IMR-90 (cell line): ENCODE results near the gene HOXC5. TPM values are rescaled to one million over a fixed set of nuclear protein-coding genes. Genes with fewer than 3 reads are reported as not detected.
"Not testable (repeated sequence)": the region's sequence is repeated elsewhere in the genome, so short reads cannot be mapped to it uniquely, and the experiment has no call there.

Source experiments
- ATAC-seq: fragments of 200-7000 bp; cut with Tn5 transposase; 2 replicates; pipeline ENCODE4 v1.9.1; 2020; ENCODE audit warnings: low read depth, mild to moderate bottlenecking, moderate library complexity
- BruUV-seq: library from RNA; stranded (reverse); fragments of 400-500 nt; replicated peaks from 2 replicates; lab custom pipeline; 2021; lab: Mats Ljungman, UMichigan
- CTCF ChIA-PET: fragments of 300-600 bp; formaldehyde crosslinking; extraction: SDS; loops from one replicate; lab custom pipeline; 2021; ENCODE audit warnings: antibody characterized with exemption; lab: Yijun Ruan, JAX
- POLR2A ChIA-PET: fragments of 300-600 bp; sonication (Branson Sonifier 250); formaldehyde crosslinking; loops from one replicate; lab custom pipeline; 2022; ENCODE audit warnings: antibody characterized with exemption; ENCODE audit not compliant: unreplicated experiment; lab: Charles Lee
- DNase-seq: peaks from one replicate; pipeline ENCODE4 v3.0.0; 2013
- H2AFZ ChIP-seq: replicated peaks from 2 replicates; pipeline ENCODE3; 2013; ENCODE audit warnings: low read length, mild to moderate bottlenecking; ENCODE audit not compliant: poor library complexity
- H2AK5ac ChIP-seq: 2 replicates; pipeline ENCODE4 v1.6.1; 2013; ENCODE audit warnings: low read depth, low read length, inconsistent platforms
- H2AK9ac ChIP-seq: replicated peaks from 2 replicates; pipeline ENCODE3; 2013; ENCODE audit warnings: mild to moderate bottlenecking, low read depth, low read length, moderate library complexity; ENCODE audit not compliant: poor library complexity
- H2BK120ac ChIP-seq: 2 replicates; pipeline ENCODE4 v1.6.1; 2013; ENCODE audit warnings: low read depth, low read length, inconsistent platforms
- H2BK15ac ChIP-seq: 3 replicates; pipeline ENCODE4 v1.6.1; 2013; ENCODE audit warnings: low read depth, low read length, inconsistent platforms
- H2BK20ac ChIP-seq: 2 replicates; pipeline ENCODE4 v1.6.1; 2013; ENCODE audit warnings: low read depth, mild to moderate bottlenecking, inconsistent platforms, low read length, moderate library complexity
- H2BK5ac ChIP-seq: 2 replicates; pipeline ENCODE4 v1.6.1; 2013; ENCODE audit warnings: mild to moderate bottlenecking, low read depth, low read length, inconsistent platforms; ENCODE audit not compliant: poor library complexity, severe bottlenecking
- H3K14ac ChIP-seq: replicated peaks from 2 replicates; pipeline ENCODE4 v1.6.1; 2013; ENCODE audit warnings: low read depth, low read length, inconsistent platforms
- H3K18ac ChIP-seq: 2 replicates; pipeline ENCODE4 v1.6.1; 2013; ENCODE audit warnings: low read depth, low read length, control low read depth
- H3K23ac ChIP-seq: 2 replicates; pipeline ENCODE4 v1.6.1; 2013; ENCODE audit warnings: low read depth, low read length, inconsistent platforms
- H3K27ac ChIP-seq: 2 replicates; pipeline ENCODE4 v1.5.1; 2013; ENCODE audit warnings: mild to moderate bottlenecking, control low read depth, low read length; ENCODE audit not compliant: insufficient read depth
- H3K27me3 ChIP-seq: 2 replicates; pipeline ENCODE4 v1.6.1; 2013; ENCODE audit warnings: low read length; ENCODE audit not compliant: control insufficient read depth, insufficient read depth
- H3K36me3 ChIP-seq: 2 replicates; pipeline ENCODE4 v1.6.1; 2013; ENCODE audit warnings: low read length, mixed read lengths; ENCODE audit not compliant: control insufficient read depth, insufficient read depth
- H3K4ac ChIP-seq: 2 replicates; pipeline ENCODE4 v1.6.1; 2013; ENCODE audit warnings: low read depth, low read length, inconsistent platforms
- H3K4me1 ChIP-seq: 2 replicates; pipeline ENCODE4 v1.6.1; 2013; ENCODE audit warnings: low read length, mixed read lengths; ENCODE audit not compliant: control insufficient read depth, insufficient read depth
- H3K4me2 ChIP-seq: 2 replicates; pipeline ENCODE4 v1.6.1; 2013; ENCODE audit warnings: low read depth, mild to moderate bottlenecking, control low read depth, low read length, moderate library complexity
- H3K4me3 ChIP-seq: 2 replicates; pipeline ENCODE4 v1.5.1; 2013; ENCODE audit warnings: low read depth, mild to moderate bottlenecking, control low read depth, low read length, moderate library complexity; ENCODE audit not compliant: insufficient read depth
- H3K56ac ChIP-seq: 2 replicates; pipeline ENCODE4 v1.6.1; 2013; ENCODE audit warnings: low read length, inconsistent platforms; ENCODE audit not compliant: insufficient read depth; ENCODE audit errors: extremely low read depth
- H3K79me1 ChIP-seq, 2 experiments: 2 replicates each; pipeline ENCODE4 v1.6.1; 2013; ENCODE audit warnings: low read length in 2 of 2, inconsistent platforms in 1 of 2, low read depth in 1 of 2
- H3K9ac ChIP-seq: 2 replicates; pipeline ENCODE4 v1.6.1; 2013; ENCODE audit warnings: low read depth, low read length, control low read depth
- H3K9me1 ChIP-seq: 2 replicates; pipeline ENCODE4 v1.6.1; 2013; ENCODE audit warnings: low read length, inconsistent platforms; ENCODE audit not compliant: insufficient read depth
- H3K9me3 ChIP-seq: 2 replicates; pipeline ENCODE4 v1.6.1; 2013; ENCODE audit warnings: low read length; ENCODE audit not compliant: control insufficient read depth, insufficient read depth
- H4K20me1 ChIP-seq: 2 replicates; pipeline ENCODE4 v1.6.1; 2013; ENCODE audit warnings: low read length, inconsistent platforms; ENCODE audit not compliant: insufficient read depth
- H4K5ac ChIP-seq: 2 replicates; pipeline ENCODE4 v1.6.1; 2013; ENCODE audit warnings: mild to moderate bottlenecking, low read depth, low read length, control low read depth
- H4K8ac ChIP-seq, 2 experiments: 2 replicates each; pipeline ENCODE4 v1.6.1; 2013; ENCODE audit warnings: low read depth in 2 of 2, low read length in 2 of 2, control low read depth in 1 of 2, inconsistent platforms in 1 of 2
- H4K91ac ChIP-seq: 2 replicates; pipeline ENCODE4 v1.6.1; 2013; ENCODE audit warnings: low read depth, low read length, inconsistent platforms; ENCODE audit not compliant: insufficient read depth
- WGBS, 2 experiments: methylation state at CpG; one replicate each; pipeline versions ENCODE4 v1.1.5 to v1.1.7; 2013; ENCODE audit warnings: missing lambda C conversion rate in 2 of 2; ENCODE audit not compliant: insufficient read length in 1 of 2; ENCODE audit errors: extremely low coverage in 2 of 2; 5-methylcytosine and 5-hydroxymethylcytosine counted together
- dilution Hi-C: fragments of 300-500 bp; cut with HindIII; formaldehyde crosslinking; loops from one replicate; pipeline ENCODE4 v1.14.3; 2018; ENCODE audit warnings: low sequenced_read_pairs; ENCODE audit not compliant: unreplicated experiment
- in situ Hi-C: fragments of 300-500 bp; cut with MboI; formaldehyde crosslinking; loops from 3 replicates; pipeline ENCODE4 v1.14.3; 2019; ENCODE audit warnings: low sequenced_read_pairs, inconsistent platforms, mixed read lengths
- intact Hi-C: fragments of 100-400 bp; cut with micrococcal nuclease; formaldehyde crosslinking; loops from 2 replicates; pipeline ENCODE4 v1.10.0; 2022
- polyA plus RNA-seq, 3 experiments: library from polyadenylated mRNA; depleted of rRNA; stranded (reverse); fragments of >200 nt; gene quantifications; 2 replicates each; pipeline ENCODE4 v1.2.3, GENCODE V29; 2012; ENCODE audit warnings: low replicate concordance in 1 of 3
- total RNA-seq: library from RNA; depleted of rRNA; stranded (reverse); fragments of >200 nt; gene quantifications from 2 replicates; pipeline ENCODE4 v1.2.3, GENCODE V29; 2012

The HOXC5 gene
- total and polyA plus RNA-seq, 2 of the 4 experiments (the other 2 are of a cell fraction): not detected

- H3K4me3 ChIP-seq, H3K9me1 ChIP-seq, H3K4ac ChIP-seq, CTCF ChIA-PET, DNase-seq, ATAC-seq, H4K91ac ChIP-seq, H3K79me1 ChIP-seq, H3K4me2 ChIP-seq, H2BK15ac ChIP-seq, H2AK5ac ChIP-seq, H4K5ac ChIP-seq, H4K20me1 ChIP-seq, H3K9me3 ChIP-seq, H3K36me3 ChIP-seq, H2AFZ ChIP-seq, H2AK9ac ChIP-seq, H2BK5ac ChIP-seq, H3K23ac ChIP-seq, POLR2A ChIA-PET, H3K56ac ChIP-seq, dilution Hi-C loops, H3K4me1 ChIP-seq, H3K18ac ChIP-seq, in situ Hi-C loops, H3K27ac ChIP-seq, BruUV-seq, H2BK120ac ChIP-seq, H3K9ac ChIP-seq, H4K8ac ChIP-seq, H3K14ac ChIP-seq, H2BK20ac ChIP-seq, intact Hi-C loops: not testable (repeated sequence)
- peaks cover 18% of the 10 kb centered on the region for H3K27me3 ChIP-seq
- WGBS, 2 experiments: 70% methylated on average over 2 of the region's 16 CpGs; no CpG with 5 or more reads in 1 of the 2 experiments
Measured at GRCh38 chr12:54081053-54081514, 48.2 kb downstream of the HOXC5 start.

GRCh38 chr12:54081581-54082396 is 48.9 kb downstream of the HOXC5 start:
- 38% methylated on average over 9 of the region's 35 CpGs; no CpG with 5 or more reads in 1 of the 2 experiments for WGBS, 2 experiments
- in situ Hi-C loops, H2AFZ ChIP-seq: not testable (repeated sequence)

More at GRCh38 chr12:54081581-54082396, 48.9 kb downstream of the HOXC5 start:
- H3K4me2 ChIP-seq, H3K4ac ChIP-seq, H2BK5ac ChIP-seq, H3K79me1 ChIP-seq, H2AK5ac ChIP-seq, H4K5ac ChIP-seq, H4K20me1 ChIP-seq, H3K9me3 ChIP-seq, H3K36me3 ChIP-seq, H3K18ac ChIP-seq, H3K9me1 ChIP-seq, H3K27ac ChIP-seq, BruUV-seq, intact Hi-C loops, ATAC-seq, H3K56ac ChIP-seq, CTCF ChIA-PET, DNase-seq, H4K91ac ChIP-seq, H2AK9ac ChIP-seq, H4K8ac ChIP-seq, H3K14ac ChIP-seq, dilution Hi-C loops, H3K4me1 ChIP-seq, H3K9ac ChIP-seq, H2BK120ac ChIP-seq, H2BK15ac ChIP-seq, POLR2A ChIA-PET, H3K4me3 ChIP-seq, H3K23ac ChIP-seq, H2BK20ac ChIP-seq: not testable (repeated sequence)
- peaks cover 18% of the 10 kb centered on the region for H3K27me3 ChIP-seq
